WERI-Rb-1 (cell line): ENCODE results near the gene MAP3K5.

Experiments used
- DNase-seq: peaks from one replicate; pipeline ENCODE4 v3.0.0-alpha.2; 2020
- H3K27ac ChIP-seq: fragments of 250-450 bp; sonication (Bioruptor Pico); 2 replicates; pipeline ENCODE4 v1.5.1; 2020; ENCODE audit warnings: mild to moderate bottlenecking, moderate library complexity
- H3K27me3 ChIP-seq: fragments of 250-450 bp; sonication (Bioruptor Pico); 2 replicates; pipeline ENCODE4 v1.5.1; 2021; ENCODE audit warnings: mild to moderate bottlenecking, low read depth, moderate library complexity; ENCODE audit not compliant: insufficient read depth, severe bottlenecking
- H3K36me3 ChIP-seq: fragments of 250-450 bp; sonication (Bioruptor Pico); 2 replicates; pipeline ENCODE4 v1.5.1; 2020; ENCODE audit warnings: mild to moderate bottlenecking, moderate library complexity
- H3K4me3 ChIP-seq: 2 replicates; pipeline ENCODE4 v1.5.1; 2011; ENCODE audit warnings: low read depth, mild to moderate bottlenecking, control low read depth, low read length
- H3K9me3 ChIP-seq: fragments of 250-450 bp; sonication (Bioruptor Pico); 2 replicates; pipeline ENCODE4 v1.5.1; 2021; ENCODE audit warnings: mild to moderate bottlenecking, moderate library complexity; ENCODE audit not compliant: severe bottlenecking
- TF ChIP-seq, protein P1 (sequence below): IDR thresholded peaks from 2 replicates; pipeline ENCODE4 v1.5.1; 2011; ENCODE audit warnings: low read depth, mild to moderate bottlenecking, control low read depth, inconsistent platforms, low read length

The MAP3K5 gene

DNA sequence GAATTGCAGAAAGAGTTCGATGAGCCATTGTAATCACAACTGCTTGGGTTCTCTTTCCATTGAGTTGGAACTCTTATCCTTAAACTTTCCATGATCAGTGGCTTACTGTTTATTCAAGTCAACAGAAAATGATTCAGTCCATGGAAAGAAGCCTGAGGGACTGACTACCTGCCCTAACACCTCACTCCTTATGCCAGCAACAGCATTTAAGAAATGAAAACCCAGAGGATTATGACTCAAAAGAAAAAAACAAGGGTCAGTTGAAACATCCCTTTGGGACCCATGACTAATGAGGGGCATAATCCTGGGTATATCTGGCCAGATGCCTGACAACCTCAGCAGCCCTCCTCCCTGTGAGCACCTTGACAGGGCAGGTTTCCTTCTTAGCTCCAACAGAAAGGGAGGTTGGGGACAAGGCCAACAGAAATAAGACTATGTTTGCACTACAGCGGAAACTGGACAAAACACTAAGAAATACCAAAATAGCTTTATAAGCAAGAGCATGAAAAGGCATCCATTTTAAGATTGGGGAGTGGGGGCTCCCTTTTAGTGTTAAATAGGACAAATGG lies 106.7 kb downstream of the MAP3K5 start:
- Histone ChIP-seq H3K36me3 (no peaks in the 10 kb centered on the region), H3K4me3 (no peak overlapping the region), H3K9me3 (peaks cover 4% of the 10 kb centered on the region), H3K27me3 (no peaks in the 10 kb centered on the region), H3K27ac (no peak overlapping the region)
- no peak for DNase-seq
- TF ChIP-seq, protein P1, sequence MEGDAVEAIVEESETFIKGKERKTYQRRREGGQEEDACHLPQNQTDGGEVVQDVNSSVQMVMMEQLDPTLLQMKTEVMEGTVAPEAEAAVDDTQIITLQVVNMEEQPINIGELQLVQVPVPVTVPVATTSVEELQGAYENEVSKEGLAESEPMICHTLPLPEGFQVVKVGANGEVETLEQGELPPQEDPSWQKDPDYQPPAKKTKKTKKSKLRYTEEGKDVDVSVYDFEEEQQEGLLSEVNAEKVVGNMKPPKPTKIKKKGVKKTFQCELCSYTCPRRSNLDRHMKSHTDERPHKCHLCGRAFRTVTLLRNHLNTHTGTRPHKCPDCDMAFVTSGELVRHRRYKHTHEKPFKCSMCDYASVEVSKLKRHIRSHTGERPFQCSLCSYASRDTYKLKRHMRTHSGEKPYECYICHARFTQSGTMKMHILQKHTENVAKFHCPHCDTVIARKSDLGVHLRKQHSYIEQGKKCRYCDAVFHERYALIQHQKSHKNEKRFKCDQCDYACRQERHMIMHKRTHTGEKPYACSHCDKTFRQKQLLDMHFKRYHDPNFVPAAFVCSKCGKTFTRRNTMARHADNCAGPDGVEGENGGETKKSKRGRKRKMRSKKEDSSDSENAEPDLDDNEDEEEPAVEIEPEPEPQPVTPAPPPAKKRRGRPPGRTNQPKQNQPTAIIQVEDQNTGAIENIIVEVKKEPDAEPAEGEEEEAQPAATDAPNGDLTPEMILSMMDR, result no peak

DNA sequence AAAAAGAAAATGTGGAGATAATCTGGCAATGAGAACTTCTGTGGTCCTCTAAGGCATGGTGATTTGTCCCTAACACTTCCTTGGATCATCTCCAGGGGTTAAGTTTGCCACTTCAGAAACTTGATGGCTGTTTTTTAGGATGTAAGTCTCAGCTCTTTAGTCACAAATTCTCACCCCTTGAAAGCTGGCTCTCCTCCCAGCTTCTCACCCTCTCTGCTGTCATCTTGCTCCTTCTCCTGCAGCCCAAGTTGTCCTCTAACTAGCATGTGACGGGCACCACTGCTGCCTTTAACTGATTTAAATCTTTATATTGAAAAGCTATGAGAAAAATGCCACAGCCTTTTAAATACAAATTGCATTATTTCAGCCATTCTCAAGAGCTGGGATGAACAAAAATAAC lies 107.8 kb downstream of the MAP3K5 start:
- Histone ChIP-seq H3K9me3 (peaks cover 4% of the 10 kb centered on the region), H3K27ac (no peak overlapping the region), H3K4me3 (no peak overlapping the region), H3K27me3 (no peaks in the 10 kb centered on the region), H3K36me3 (no peaks in the 10 kb centered on the region)
- DNase-seq, result no peak
- TF ChIP-seq, protein P1, result no peak

DNA sequence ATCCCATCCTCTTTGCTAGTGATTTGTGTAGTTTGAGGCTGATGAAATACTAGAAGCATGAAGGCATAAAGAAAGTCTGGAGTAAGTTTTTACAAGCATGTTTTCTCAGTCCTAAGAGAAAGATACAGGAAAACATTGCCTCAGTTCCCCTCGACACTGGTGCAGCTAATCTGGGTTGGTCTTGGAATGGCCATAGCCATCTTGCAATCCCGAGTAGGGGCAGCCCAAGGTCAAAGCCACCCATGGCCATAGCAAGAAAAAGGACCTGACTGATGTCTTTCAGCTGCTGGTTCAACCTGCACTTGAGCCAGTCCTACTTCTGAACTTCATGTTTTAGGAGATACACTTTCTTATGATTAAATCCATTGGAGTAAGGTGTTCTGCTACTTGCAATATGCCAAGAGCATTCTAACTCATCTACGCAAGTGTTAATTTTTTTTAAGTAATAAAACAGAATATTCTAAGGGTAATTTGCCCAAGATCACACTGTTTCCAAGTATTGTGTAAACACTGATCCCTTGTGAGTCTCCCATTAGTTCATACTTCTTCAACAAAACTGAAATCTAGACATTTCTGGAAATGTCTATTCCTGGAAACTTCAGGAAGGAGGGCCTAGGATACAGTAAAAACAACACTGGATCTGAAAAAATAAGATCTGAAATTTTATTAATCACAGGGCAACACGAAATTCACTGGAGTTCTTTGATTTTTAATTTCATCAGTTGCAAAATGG lies 108.9 kb downstream of the MAP3K5 start:
- Histone ChIP-seq H3K36me3 (no peaks in the 10 kb centered on the region), H3K27ac (peak overlapping the region; percentile 59), H3K9me3 (peaks cover 4% of the 10 kb centered on the region), H3K4me3 (no peak overlapping the region), H3K27me3 (no peaks in the 10 kb centered on the region)
- peak; percentile 26 for DNase-seq
- TF ChIP-seq, protein P1, result no peak

DNA sequence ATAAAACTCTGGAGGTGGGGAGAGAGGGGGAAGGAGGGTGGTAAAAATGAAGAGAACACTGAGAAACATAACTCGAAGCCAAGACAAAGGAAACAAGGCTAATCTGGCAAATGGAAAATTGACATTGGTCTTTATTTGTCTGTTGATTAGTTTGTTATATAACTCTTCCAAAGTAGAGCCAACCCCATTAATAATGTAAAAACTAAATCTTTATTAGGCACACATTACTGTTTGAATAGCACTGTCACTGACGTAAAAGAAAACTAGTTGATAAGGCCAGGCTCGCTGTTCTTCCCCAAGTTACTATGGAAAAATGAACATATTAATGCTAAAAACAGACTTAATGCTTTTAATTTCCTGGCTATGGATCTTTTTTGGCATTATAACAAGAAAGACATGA lies 110.0 kb downstream of the MAP3K5 start:
- no peak for DNase-seq
- Histone ChIP-seq H3K4me3 (no peak overlapping the region), H3K36me3 (no peaks in the 10 kb centered on the region), H3K9me3 (no peaks in the 10 kb centered on the region), H3K27ac (peak overlapping the region; percentile 8), H3K27me3 (no peaks in the 10 kb centered on the region)
- TF ChIP-seq, protein P1, result no peak

DNA sequence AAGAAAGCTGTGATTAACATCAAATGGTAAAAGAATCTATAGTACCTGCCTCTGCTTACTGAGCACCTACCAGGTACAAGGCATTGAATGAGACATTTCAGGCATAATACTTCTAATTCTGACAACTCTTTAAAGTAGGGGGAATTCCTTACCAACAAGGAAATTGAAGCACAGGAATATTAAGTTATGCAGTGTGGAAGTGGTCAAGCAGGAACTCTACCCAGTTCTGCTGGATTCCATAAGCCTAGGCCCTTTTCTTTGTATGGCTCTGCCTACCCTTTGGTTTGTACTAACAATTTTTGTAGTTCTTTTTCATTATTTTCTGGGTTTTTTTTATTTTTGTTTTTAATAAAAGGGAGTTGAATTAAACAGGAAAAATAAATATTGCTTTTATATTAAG lies 114.5 kb downstream of the MAP3K5 start:
- Histone ChIP-seq H3K27ac (no peak overlapping the region), H3K36me3 (no peaks in the 10 kb centered on the region), H3K9me3 (no peaks in the 10 kb centered on the region), H3K4me3 (no peak overlapping the region), H3K27me3 (no peaks in the 10 kb centered on the region)
- no peak for DNase-seq
- TF ChIP-seq, protein P1, result no peak
